CD4-positive, alpha-beta T cell treated with Interferon alpha-2 for 1 hour (primary cell): Measurements from ENCODE around the gene ARHGEF28.

Experiments used
- DNase-seq, 2 donors: peaks; one replicate each; pipeline ENCODE4 v3.0.0-alpha.2; 2020 to 2022

Gene ARHGEF28

GRCh38 chr5:73623901-73624404 lies 2.0 kb upstream of the ARHGEF28 start:
- no peak for DNase-seq

GRCh38 chr5:73624888-73625287 lies 1.1 kb upstream of the ARHGEF28 start:
- DNase-seq: no peak

GRCh38 chr5:73625372-73625943 lies 538 bp upstream of the ARHGEF28 start:
- no peak for DNase-seq

GRCh38 chr5:73626814-73627313 lies 868 bp downstream of the ARHGEF28 start:
- DNase-seq: no peak

- no peak for DNase-seq
Observed at GRCh38 chr5:73629456-73629855, 3.5 kb downstream of the ARHGEF28 start.

GRCh38 chr5:73630765-73631164 lies 4.8 kb downstream of the ARHGEF28 start:
- DNase-seq: no peak

GRCh38 chr5:73631500-73631899 lies 5.5 kb downstream of the ARHGEF28 start:
- no peak for DNase-seq

- no peak for DNase-seq
Observed at GRCh38 chr5:73633060-73633459, 7.1 kb downstream of the ARHGEF28 start.

GRCh38 chr5:73636408-73636807 lies 10.4 kb downstream of the ARHGEF28 start:
- no peak for DNase-seq

- DNase-seq: no peak
Observed at GRCh38 chr5:73637565-73637964, 11.6 kb downstream of the ARHGEF28 start.

GRCh38 chr5:73638344-73639095 lies 12.5 kb downstream of the ARHGEF28 start:
- DNase-seq: no peak

- DNase-seq: no peak
Observed at GRCh38 chr5:73640861-73641320, 14.9 kb downstream of the ARHGEF28 start.

- DNase-seq: no peak
Observed at GRCh38 chr5:73641811-73642210, 15.8 kb downstream of the ARHGEF28 start.

GRCh38 chr5:73642344-73642743 lies 16.3 kb downstream of the ARHGEF28 start:
- no peak for DNase-seq

- DNase-seq: no peak
Observed at GRCh38 chr5:73644385-73644963, 18.5 kb downstream of the ARHGEF28 start.

- no peak for DNase-seq
Observed at GRCh38 chr5:73647721-73648120, 21.7 kb downstream of the ARHGEF28 start.

- DNase-seq: no peak
Observed at GRCh38 chr5:73648515-73648914, 22.5 kb downstream of the ARHGEF28 start.

GRCh38 chr5:73649926-73650325 lies 23.9 kb downstream of the ARHGEF28 start:
- DNase-seq: no peak

- DNase-seq: no peak
Observed at GRCh38 chr5:73652391-73652790, 26.4 kb downstream of the ARHGEF28 start.

- no peak for DNase-seq
Observed at GRCh38 chr5:73654171-73654811, 28.3 kb downstream of the ARHGEF28 start.

- DNase-seq: no peak
Observed at GRCh38 chr5:73654819-73655318, 28.9 kb downstream of the ARHGEF28 start.

- DNase-seq: no peak
Observed at GRCh38 chr5:73655521-73656160, 29.6 kb downstream of the ARHGEF28 start.

- DNase-seq: no peak
Observed at GRCh38 chr5:73661753-73662152, 35.8 kb downstream of the ARHGEF28 start.
